Measurements from ENCODE around the gene FES.

The FES gene

GRCh38 chr15:90931828-90932659, 47.7 kb downstream of the FES start, which contains the start of gene HDDC3:
Gene HDDC3, minus strand, starts transcription at chr15:90932549. Its CDS starts 9 bp downstream, at chr15:90932540.
- peak within 1 kb of the TSS; percentile 91 for H3K27ac ChIP-seq (ENCODE audit: low read depth, low read length)
- H4K20me1 ChIP-seq (ENCODE audit: control insufficient read depth, insufficient read depth, low read depth, low read length): 0 out of 2 replicates have a peak, but pooled peaks cover 5% of the 10 kb centered on the region
- H3F3A ChIP-seq (ENCODE audit: control insufficient read depth, insufficient read depth): peaks cover 13% of the 10 kb centered on the region
- peaks cover 33% of the 10 kb centered on the region for H3K36me3 ChIP-seq (ENCODE audit: control insufficient read depth, low read length)
- H3K27me3 ChIP-seq (ENCODE audit: control insufficient read depth, low read length): no peaks in the 10 kb centered on the region
- peaks cover 48% of the 10 kb centered on the region for H3K79me2 ChIP-seq (ENCODE audit: control insufficient read depth, low read length)
- peak within 1 kb of the TSS; percentile 97 for H3K4me2 ChIP-seq (ENCODE audit: low read length)
- H3K9me2 ChIP-seq (replicated peaks; ENCODE audit: control insufficient read depth, low read length): no peaks in the 10 kb centered on the region
- H3K4me3 ChIP-seq (ENCODE audit: low read length): peak within 1 kb of the TSS; percentile 98
- H3K4me1 ChIP-seq (ENCODE audit: control insufficient read depth, low read length): peaks cover 67% of the 10 kb centered on the region
- H3K9me3 ChIP-seq (ENCODE audit: control insufficient read depth, insufficient read depth, low read length): no peaks in the 10 kb centered on the region
- TF ChIP-seq, protein P1, sequence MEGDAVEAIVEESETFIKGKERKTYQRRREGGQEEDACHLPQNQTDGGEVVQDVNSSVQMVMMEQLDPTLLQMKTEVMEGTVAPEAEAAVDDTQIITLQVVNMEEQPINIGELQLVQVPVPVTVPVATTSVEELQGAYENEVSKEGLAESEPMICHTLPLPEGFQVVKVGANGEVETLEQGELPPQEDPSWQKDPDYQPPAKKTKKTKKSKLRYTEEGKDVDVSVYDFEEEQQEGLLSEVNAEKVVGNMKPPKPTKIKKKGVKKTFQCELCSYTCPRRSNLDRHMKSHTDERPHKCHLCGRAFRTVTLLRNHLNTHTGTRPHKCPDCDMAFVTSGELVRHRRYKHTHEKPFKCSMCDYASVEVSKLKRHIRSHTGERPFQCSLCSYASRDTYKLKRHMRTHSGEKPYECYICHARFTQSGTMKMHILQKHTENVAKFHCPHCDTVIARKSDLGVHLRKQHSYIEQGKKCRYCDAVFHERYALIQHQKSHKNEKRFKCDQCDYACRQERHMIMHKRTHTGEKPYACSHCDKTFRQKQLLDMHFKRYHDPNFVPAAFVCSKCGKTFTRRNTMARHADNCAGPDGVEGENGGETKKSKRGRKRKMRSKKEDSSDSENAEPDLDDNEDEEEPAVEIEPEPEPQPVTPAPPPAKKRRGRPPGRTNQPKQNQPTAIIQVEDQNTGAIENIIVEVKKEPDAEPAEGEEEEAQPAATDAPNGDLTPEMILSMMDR (IDR thresholded peaks at IDR 0.05; ENCODE audit: low read depth, low read length, poor library complexity, severe bottlenecking): peak; percentile 82
- no peak for TF ChIP-seq EZH2phosphoT487 (IDR thresholded peaks at IDR 0.05; ENCODE audit: borderline replicate concordance, low read length)

- peak overlapping the region; percentile 91 for H3K27ac ChIP-seq (ENCODE audit: low read depth, low read length)
- H3K36me3 ChIP-seq (ENCODE audit: control insufficient read depth, low read length): peaks cover 36% of the 10 kb centered on the region
- H3F3A ChIP-seq (ENCODE audit: control insufficient read depth, insufficient read depth): peaks cover 13% of the 10 kb centered on the region
- TF ChIP-seq EZH2phosphoT487 (IDR thresholded peaks at IDR 0.05; ENCODE audit: borderline replicate concordance, low read length): no peak
- TF ChIP-seq, protein P1 (IDR thresholded peaks at IDR 0.05; ENCODE audit: low read depth, low read length, poor library complexity, severe bottlenecking): no peak
- peaks cover 69% of the 10 kb centered on the region for H3K4me1 ChIP-seq (ENCODE audit: control insufficient read depth, low read length)
- 0 out of 2 replicates have a peak, but pooled peaks cover 5% of the 10 kb centered on the region for H4K20me1 ChIP-seq (ENCODE audit: control insufficient read depth, insufficient read depth, low read depth, low read length)
- H3K4me2 ChIP-seq (ENCODE audit: low read length): peak overlapping the region; percentile 97
- peak overlapping the region; percentile 98 for H3K4me3 ChIP-seq (ENCODE audit: low read length)
- H3K27me3 ChIP-seq (ENCODE audit: control insufficient read depth, low read length): no peaks in the 10 kb centered on the region
- H3K79me2 ChIP-seq (ENCODE audit: control insufficient read depth, low read length): peaks cover 48% of the 10 kb centered on the region
- H3K9me3 ChIP-seq (ENCODE audit: control insufficient read depth, insufficient read depth, low read length): no peaks in the 10 kb centered on the region
- H3K9me2 ChIP-seq (replicated peaks; ENCODE audit: control insufficient read depth, low read length): no peaks in the 10 kb centered on the region
Measured at GRCh38 chr15:90932660-90932991, 48.3 kb downstream of the FES start.

- Histone ChIP-seq H4K20me1 (ENCODE audit: control insufficient read depth, insufficient read depth, low read depth, low read length) (0 out of 2 replicates have a peak, but pooled peaks cover 5% of the 10 kb centered on the region), H3K4me1 (ENCODE audit: control insufficient read depth, low read length) (peaks cover 65% of the 10 kb centered on the region), H3F3A (ENCODE audit: control insufficient read depth, insufficient read depth) (peaks cover 13% of the 10 kb centered on the region), H3K4me3 (ENCODE audit: low read length) (no peak overlapping the region), H3K79me2 (ENCODE audit: control insufficient read depth, low read length) (peaks cover 48% of the 10 kb centered on the region), H3K4me2 (ENCODE audit: low read length) (no peak overlapping the region), H3K27ac (ENCODE audit: low read depth, low read length) (no peak overlapping the region), H3K36me3 (ENCODE audit: control insufficient read depth, low read length) (peaks cover 39% of the 10 kb centered on the region), H3K9me2 (replicated peaks; ENCODE audit: control insufficient read depth, low read length) (no peaks in the 10 kb centered on the region), H3K27me3 (ENCODE audit: control insufficient read depth, low read length) (no peaks in the 10 kb centered on the region), H3K9me3 (ENCODE audit: control insufficient read depth, insufficient read depth, low read length) (no peaks in the 10 kb centered on the region)
- TF ChIP-seq, protein P1 (IDR thresholded peaks at IDR 0.05; ENCODE audit: low read depth, low read length, poor library complexity, severe bottlenecking): no peak
- TF ChIP-seq EZH2phosphoT487 (IDR thresholded peaks at IDR 0.05; ENCODE audit: borderline replicate concordance, low read length): no peak
Measured at GRCh38 chr15:90933301-90933700, 49.0 kb downstream of the FES start.

All from DOHH2 (cell line).